ENCODE results near the gene GP9.
"Not testable (repeated sequence)": the region's sequence is repeated elsewhere in the genome, so short reads cannot be mapped to it uniquely, and the experiment has no call there.

Gene GP9

GRCh38 chr3:129063091-129063640, 2.6 kb downstream of the GP9 start:
- H3K4me3 ChIP-seq (ENCODE audit: low read depth, low read length) = no peak overlapping the region
- no peak for TF ChIP-seq MAX (IDR thresholded peaks at IDR 0.05; ENCODE audit: low read depth, low read length)
- no peak for TF ChIP-seq MYC (IDR thresholded peaks at IDR 0.05; ENCODE audit: low read depth, low read length)
- no peak for TF ChIP-seq POLR2A (IDR thresholded peaks at IDR 0.05; ENCODE audit: extremely low read depth, insufficient read length)
- no peak for TF ChIP-seq CTCF (IDR thresholded peaks at IDR 0.05; ENCODE audit: low read depth, low read length)
- DNase-seq (ENCODE audit: low read depth) = no peak

- DNase-seq (ENCODE audit: low read depth) = no peak
Observed at GRCh38 chr3:129063841-129064482, 3.4 kb downstream of the GP9 start.

GRCh38 chr3:129065016-129065719, 4.6 kb downstream of the GP9 start:
- DNase-seq (ENCODE audit: low read depth) = no peak
- no peak overlapping the region for H3K4me3 ChIP-seq (ENCODE audit: low read depth, low read length)
- TF ChIP-seq MAX (IDR thresholded peaks at IDR 0.05; ENCODE audit: low read depth, low read length) (no peak), POLR2A (IDR thresholded peaks at IDR 0.05; ENCODE audit: extremely low read depth, insufficient read length) (no peak), CTCF (IDR thresholded peaks at IDR 0.05; ENCODE audit: low read depth, low read length) (no peak), MYC (IDR thresholded peaks at IDR 0.05; ENCODE audit: low read depth, low read length) (no peak)

More at GRCh38 chr3:129063841-129064482, 3.4 kb downstream of the GP9 start:
- TF ChIP-seq MAX (IDR thresholded peaks at IDR 0.05; ENCODE audit: low read depth, low read length) (no peak), POLR2A (IDR thresholded peaks at IDR 0.05; ENCODE audit: extremely low read depth, insufficient read length) (no peak), CTCF (IDR thresholded peaks at IDR 0.05; ENCODE audit: low read depth, low read length) (no peak), MYC (IDR thresholded peaks at IDR 0.05; ENCODE audit: low read depth, low read length) (no peak)
- no peak overlapping the region for H3K4me3 ChIP-seq (ENCODE audit: low read depth, low read length)

GRCh38 chr3:129065720-129066073, 5.1 kb downstream of the GP9 start:
- H3K4me3 ChIP-seq (ENCODE audit: low read depth, low read length) = no peak overlapping the region
- TF ChIP-seq POLR2A (IDR thresholded peaks at IDR 0.05; ENCODE audit: extremely low read depth, insufficient read length) (no peak), MYC (IDR thresholded peaks at IDR 0.05; ENCODE audit: low read depth, low read length) (no peak), MAX (IDR thresholded peaks at IDR 0.05; ENCODE audit: low read depth, low read length) (no peak), CTCF (IDR thresholded peaks at IDR 0.05; ENCODE audit: low read depth, low read length) (no peak)
- no peak for DNase-seq (ENCODE audit: low read depth)

- H3K4me3 ChIP-seq (ENCODE audit: low read depth, low read length); DNase-seq (ENCODE audit: low read depth): not testable (repeated sequence)
Observed at GRCh38 chr3:129067719-129068118, 7.1 kb downstream of the GP9 start.

GRCh38 chr3:129068291-129068886, 7.8 kb downstream of the GP9 start:
- DNase-seq (ENCODE audit: low read depth) = no peak
- TF ChIP-seq CTCF (IDR thresholded peaks at IDR 0.05; ENCODE audit: low read depth, low read length) (no peak), MYC (IDR thresholded peaks at IDR 0.05; ENCODE audit: low read depth, low read length) (no peak), POLR2A (IDR thresholded peaks at IDR 0.05; ENCODE audit: extremely low read depth, insufficient read length) (no peak), MAX (IDR thresholded peaks at IDR 0.05; ENCODE audit: low read depth, low read length) (no peak)
- no peak overlapping the region for H3K4me3 ChIP-seq (ENCODE audit: low read depth, low read length)

GRCh38 chr3:129069313-129070085, 8.9 kb downstream of the GP9 start:
- H3K4me3 ChIP-seq (ENCODE audit: low read depth, low read length) = not testable (repeated sequence)

More at GRCh38 chr3:129069313-129070085, 8.9 kb downstream of the GP9 start:
- not testable (repeated sequence) for DNase-seq (ENCODE audit: low read depth)
